ENCODE measurements around the gene GPR146.

DNA sequence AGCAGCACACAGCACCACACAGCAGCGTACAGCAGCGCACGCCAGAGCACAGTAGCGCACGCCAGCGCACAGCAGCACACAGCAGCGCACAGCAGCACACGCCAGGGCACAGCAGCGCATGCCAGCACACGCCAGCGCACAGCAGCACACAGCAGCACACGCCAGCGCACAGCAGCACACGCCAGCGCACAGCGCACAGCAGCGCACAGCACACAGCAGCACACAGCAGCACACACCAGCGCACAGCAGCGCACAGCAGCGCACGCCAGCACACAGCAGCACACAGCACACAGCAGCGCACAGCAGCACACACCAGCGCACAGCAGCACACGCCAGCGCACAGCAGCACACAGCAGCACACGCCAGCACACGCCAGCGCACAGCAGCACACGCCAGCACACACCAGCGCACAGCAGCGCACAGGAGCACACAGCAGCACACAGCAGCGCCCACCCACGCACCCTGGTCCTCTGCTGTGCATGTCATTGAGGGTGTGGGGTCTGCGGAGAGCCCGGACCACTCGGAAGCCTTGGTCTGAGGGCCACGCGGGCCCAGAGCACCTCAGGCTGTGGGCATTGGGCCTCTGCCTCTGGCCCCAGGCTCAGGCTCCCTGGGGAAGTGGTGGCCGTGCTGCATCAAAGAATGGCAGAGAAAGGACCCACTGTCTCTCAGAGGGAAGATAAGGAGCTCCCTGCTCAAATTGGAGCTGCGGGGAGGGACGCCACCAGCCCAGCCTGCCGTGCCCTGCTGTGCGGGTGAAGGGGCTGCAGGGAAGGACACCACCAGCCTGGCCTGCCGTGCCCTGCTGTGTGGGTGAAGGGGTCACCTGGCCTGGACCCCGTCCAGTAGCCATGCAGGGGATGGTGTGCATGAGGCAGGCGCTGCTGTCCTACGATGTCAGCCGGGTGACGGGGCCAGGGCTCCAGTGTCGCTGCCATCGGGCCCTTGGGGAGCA, 27.5 kb upstream of the GPR146 start:
- TF ChIP-seq, protein P1, sequence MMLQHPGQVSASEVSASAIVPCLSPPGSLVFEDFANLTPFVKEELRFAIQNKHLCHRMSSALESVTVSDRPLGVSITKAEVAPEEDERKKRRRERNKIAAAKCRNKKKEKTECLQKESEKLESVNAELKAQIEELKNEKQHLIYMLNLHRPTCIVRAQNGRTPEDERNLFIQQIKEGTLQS (IDR thresholded peaks at IDR 0.05; ENCODE audit: insufficient read depth, low read depth, low read length): no peak
- TF ChIP-seq EZH2 (IDR thresholded peaks at IDR 0.05; ENCODE audit: low read depth, low read length, severe bottlenecking) (no peak), NRF1 (IDR thresholded peaks at IDR 0.05; ENCODE audit: low read depth, low read length) (no peak), TAF7 (optimal IDR thresholded peaks at IDR 0.05; ENCODE audit: borderline replicate concordance, low read depth, low read length) (no peak), POLR2A (IDR thresholded peaks at IDR 0.05; ENCODE audit: control extremely low read depth in 1 of 2, low read depth in 2 of 2, low read length in 2 of 2) (no peak), TAF1 (IDR thresholded peaks at IDR 0.05; ENCODE audit: low read depth, low read length) (no peak), EGR1 (IDR thresholded peaks at IDR 0.05; ENCODE audit: borderline replicate concordance, low read depth, low read length) (no peak), RAD21 (IDR thresholded peaks at IDR 0.05 in 1 of 2, conservative IDR thresholded peaks at IDR 0.05 in 1 of 2; ENCODE audit: low read depth in 2 of 2, low read length in 2 of 2) (no peak), SP2 (IDR thresholded peaks at IDR 0.05; ENCODE audit: low read length) (no peak)
- TF ChIP-seq, protein P2, sequence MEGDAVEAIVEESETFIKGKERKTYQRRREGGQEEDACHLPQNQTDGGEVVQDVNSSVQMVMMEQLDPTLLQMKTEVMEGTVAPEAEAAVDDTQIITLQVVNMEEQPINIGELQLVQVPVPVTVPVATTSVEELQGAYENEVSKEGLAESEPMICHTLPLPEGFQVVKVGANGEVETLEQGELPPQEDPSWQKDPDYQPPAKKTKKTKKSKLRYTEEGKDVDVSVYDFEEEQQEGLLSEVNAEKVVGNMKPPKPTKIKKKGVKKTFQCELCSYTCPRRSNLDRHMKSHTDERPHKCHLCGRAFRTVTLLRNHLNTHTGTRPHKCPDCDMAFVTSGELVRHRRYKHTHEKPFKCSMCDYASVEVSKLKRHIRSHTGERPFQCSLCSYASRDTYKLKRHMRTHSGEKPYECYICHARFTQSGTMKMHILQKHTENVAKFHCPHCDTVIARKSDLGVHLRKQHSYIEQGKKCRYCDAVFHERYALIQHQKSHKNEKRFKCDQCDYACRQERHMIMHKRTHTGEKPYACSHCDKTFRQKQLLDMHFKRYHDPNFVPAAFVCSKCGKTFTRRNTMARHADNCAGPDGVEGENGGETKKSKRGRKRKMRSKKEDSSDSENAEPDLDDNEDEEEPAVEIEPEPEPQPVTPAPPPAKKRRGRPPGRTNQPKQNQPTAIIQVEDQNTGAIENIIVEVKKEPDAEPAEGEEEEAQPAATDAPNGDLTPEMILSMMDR (IDR thresholded peaks at IDR 0.05; ENCODE audit: control extremely low read depth in 1 of 3, insufficient read depth in 1 of 3, low read depth in 1 of 3, low read length in 3 of 3): no peak
- TF ChIP-seq, protein P3, sequence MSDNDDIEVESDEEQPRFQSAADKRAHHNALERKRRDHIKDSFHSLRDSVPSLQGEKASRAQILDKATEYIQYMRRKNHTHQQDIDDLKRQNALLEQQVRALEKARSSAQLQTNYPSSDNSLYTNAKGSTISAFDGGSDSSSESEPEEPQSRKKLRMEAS (IDR thresholded peaks at IDR 0.05): no peak

Data from H1 (cell line).